T-helper 1 cell treated with Interleukin-12 subunit alpha and Interleukin-12 subunit beta and Interleukin-4 antibody, amounts not matched to agents 30 ng/mL and 1 ng/mL, for 36 hours (primary cell): ENCODE results near the gene GPR160. TPM values are rescaled to one million over a fixed set of nuclear protein-coding genes. Genes with fewer than 3 reads are reported as not detected.

Experiments used
- intact Hi-C: fragments of 100-400 bp; cut with micrococcal nuclease; formaldehyde crosslinking; loops from one replicate; pipeline ENCODE4 v1.15.1; 2024
- total RNA-seq: library from RNA; stranded (reverse); gene quantifications from 2 replicates; pipeline ENCODE4 v1.2.3, GENCODE V29; 2022

GPR160 gene
- total RNA-seq, 1 donor from 2014 or later: 5.1 TPM

DNA sequence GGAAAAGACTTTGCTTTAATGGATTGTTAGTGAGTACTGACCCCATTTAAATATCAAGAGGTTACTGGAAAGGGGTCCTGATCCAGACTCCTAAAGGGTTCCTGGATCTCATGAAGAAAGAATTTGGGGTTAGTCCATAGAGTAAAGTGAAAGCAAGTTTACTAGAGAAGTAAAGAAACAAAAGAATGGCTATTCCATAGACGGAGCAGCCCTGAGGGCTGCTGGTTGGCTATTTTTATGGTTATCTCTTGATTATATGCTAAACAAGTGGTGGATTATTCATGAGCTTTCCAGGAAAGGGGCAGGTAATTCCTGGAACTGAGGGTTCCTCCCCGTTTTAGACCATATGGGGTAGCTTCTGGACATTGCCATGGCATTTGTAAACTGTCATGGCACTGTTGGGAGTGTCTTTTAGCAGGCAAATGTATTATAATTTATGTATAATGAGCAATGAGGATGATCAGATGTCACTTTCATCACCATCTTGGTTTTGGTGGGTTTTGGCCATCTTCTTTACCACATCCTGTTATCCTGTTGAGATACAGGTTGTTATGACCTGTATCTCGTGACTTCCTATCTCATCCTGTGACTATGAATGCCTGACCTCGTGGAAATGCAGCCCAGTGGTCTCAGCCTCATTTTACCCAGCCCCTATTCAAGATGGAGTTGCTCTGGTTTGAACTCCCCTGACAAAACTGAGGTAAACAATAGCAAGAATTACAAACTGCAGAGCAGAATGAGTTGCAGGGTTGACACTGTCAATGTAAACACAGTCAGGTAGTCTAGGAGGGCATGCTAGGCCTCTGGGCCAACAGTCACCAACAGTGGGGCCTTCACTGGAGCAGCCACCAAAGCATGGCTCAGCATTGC lies 10.3 kb upstream of the GPR160 start:
- intact Hi-C loops: no loop called here

DNA sequence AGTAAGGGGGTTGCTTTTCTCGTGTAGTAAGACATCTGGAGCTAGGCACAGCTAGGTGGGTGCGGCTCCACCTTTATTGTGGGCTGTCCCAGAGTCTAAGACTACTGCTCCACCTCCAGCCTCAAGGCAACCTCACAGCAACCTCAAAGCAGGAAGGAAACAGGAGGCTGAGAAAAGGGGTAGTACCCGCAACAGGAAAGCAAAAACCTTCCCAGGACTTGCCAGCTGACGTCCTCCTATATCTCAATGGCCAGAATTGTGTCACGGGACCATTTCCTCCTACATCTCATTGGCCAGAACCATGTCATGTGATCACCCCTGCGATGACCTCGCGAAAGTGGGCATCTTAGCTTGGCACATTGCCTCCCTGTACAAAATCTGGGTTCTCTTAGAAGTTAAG lies 4.3 kb upstream of the GPR160 start:
- intact Hi-C loops: loop anchor here (1.0 to 2.0 kb wide), 3 partner anchors 27 to 324 kb away; partner anchors contain the start of gene SKIL

DNA sequence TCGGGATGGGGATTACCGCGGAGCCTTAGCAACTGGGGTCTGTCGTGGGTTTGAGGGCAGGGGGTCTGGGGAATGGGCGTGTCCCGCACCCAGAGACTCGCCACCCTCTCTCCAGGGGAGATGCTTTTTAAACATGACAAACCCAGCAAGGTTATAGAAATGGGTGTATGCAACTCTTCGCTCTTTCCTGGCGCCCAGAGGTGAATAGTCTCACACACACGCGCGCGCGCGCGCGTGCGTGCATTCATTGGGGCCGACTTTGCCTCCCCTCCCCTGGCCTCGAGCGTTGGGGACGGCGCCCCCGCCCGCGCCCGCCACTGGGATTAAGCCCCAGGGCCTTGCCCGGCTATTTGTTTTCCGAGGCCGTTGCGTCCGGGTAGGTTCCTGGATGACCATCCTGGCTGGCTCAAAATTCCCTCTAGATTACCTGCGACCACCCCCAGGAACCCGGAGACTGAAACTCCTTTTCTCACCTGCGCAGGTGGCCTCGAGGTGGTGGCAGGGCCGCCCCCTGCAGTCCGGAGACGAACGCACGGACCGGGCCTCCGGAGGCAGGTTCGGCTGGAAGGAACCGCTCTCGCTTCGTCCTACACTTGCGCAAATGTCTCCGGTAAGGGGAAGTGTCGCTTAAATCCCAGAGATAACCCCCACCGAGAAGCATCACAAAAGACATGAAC lies 777 bp downstream of the GPR160 start:
- intact Hi-C loops: loop anchor here (1.0 to 5.0 kb wide), 6 partner anchors 59 to 774 kb away; partner anchors contain the start of genes SEC62 and TERC

DNA sequence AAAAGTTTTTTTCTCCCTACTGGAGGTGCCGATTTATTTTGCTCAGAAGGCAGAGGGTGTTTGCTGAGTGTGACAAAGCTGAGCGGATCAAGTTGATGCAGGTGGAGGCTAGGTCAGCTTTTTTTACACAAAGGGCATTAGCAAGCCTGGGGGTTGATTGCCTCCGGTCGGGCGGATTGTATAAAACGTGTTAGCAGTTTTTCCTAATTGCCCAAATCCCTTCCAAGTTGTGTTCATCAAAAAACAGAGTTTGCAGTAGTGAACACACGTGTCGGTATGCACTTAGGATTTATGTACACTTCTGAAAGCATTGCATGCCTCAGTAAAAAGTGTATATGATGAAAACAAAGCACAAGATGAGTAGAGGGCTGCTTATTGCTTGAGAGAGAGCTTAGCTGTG lies 2.6 kb downstream of the GPR160 start:
- intact Hi-C loops: no loop called here

DNA sequence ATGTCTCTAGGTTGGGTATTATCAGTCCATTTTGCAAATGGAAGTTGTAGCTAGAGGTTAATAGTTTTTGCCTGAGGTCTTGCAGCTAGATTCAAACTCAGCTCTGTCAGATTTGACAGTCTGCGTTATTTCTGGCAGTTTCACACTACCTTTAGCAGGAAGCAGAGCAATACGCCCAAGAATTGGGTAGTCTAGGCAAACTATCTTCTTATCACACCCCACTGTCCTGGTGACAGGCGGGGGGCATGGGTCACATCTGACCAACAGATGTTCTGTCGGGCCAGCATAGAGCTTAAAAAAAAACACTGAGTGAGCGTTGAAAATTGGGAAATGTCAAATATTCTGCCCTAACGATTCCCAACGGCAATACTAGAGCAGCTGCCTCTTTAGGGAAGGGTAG lies 5.7 kb downstream of the GPR160 start:
- intact Hi-C loops: no loop called here

DNA sequence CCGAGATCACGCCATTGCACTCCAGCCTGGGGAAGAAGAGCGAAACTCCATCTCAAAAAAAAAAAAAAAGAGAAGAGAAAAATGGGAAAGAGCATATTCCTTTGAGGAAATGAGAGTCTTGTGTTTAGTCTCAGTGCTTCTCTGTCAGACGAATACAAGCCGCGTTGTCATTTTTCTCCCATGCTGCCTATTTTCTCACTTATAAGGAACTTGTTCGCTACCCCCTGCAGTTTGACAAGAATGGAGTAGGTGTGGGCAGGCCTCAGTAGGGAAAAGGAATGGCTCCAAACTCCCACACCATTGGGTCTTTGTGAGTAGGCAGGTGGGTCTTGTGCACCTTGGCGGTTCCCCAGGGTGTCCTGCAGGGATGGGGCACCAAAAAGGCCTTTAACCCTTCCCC lies 6.5 kb downstream of the GPR160 start:
- intact Hi-C loops: loop anchor here (2.0 kb wide), 1 partner anchor 51 kb away; no protein-coding TSS in a partner anchor

DNA sequence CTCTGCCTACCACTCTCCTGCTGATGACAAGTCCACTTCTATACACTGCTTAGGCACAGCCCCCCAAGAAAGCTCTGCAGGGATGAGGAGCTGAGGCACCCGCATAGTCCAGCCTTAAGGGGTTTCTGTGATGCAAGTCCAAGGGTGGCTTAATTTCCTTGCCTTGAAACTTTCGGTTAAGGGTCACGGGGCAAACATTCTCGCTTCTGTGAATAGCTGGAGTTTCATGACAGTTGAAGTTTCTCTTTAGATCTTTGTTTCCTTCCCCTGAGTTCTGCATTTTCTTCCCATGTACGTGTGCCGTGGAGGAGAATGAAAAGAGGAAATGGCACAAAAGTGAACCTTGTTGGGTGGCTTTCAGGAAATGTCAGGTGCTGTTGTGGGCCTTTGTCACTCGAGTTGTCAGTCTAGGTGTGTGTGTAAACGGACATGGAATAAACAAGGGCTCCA lies 7.0 kb downstream of the GPR160 start:
- intact Hi-C loops: loop anchor here (2.0 kb wide), 1 partner anchor 52 kb away; no protein-coding TSS in a partner anchor

DNA sequence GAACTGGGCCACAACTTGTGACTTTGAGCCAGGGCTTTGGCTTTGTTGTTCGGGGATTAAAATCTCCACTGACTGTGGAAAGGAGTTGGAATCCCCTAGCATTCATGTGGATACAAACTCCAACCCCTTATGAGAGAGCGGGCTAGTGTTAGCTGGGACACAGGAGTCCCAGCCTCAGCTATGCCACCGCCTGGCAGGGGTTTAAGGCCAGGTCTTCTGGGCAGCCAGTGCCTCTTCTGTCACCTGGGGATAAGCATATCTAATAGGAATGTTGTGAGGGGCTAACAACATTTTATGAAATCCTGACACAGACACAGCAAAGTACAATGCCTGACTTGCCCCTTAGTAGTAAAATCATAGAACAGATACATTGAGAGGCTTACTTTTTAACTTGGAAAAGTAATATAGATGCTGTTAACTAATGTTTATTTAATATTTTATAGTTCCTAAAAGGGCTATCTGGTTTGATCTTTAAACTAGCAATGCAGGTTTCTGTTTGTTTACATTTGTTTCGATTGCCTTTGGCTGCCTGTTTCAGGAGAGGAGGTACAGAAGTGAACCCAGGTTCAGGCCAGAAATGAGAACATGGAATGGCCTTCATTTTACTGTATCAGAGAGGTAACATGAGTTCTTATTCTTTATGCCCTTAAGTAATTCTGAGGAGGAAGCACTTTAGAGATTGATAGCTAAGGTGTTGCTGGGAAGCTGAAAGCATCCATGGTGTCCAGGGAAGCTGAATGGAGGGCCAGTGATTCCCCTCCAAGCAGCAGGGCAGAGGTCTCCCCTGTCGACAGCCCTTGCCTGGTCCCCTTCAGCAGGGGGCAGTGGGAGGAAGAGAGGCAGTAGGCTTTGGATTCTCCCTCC lies 8.7 kb downstream of the GPR160 start:
- intact Hi-C loops: no loop called here

DNA sequence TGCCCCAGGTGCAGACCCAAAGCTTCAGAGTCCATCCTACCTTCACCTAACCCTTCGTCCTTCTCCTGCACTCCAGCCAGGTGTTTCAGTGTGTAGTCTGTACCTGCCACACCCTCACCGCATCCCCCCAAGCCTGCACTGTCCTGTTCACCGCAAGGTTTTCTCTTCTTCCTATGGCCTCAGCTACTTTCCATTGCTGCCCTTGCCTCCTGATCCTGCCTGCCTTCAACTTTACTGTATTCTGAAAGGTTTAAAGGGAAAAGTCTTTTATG lies 9.3 kb downstream of the GPR160 start:
- intact Hi-C loops: no loop called here

DNA sequence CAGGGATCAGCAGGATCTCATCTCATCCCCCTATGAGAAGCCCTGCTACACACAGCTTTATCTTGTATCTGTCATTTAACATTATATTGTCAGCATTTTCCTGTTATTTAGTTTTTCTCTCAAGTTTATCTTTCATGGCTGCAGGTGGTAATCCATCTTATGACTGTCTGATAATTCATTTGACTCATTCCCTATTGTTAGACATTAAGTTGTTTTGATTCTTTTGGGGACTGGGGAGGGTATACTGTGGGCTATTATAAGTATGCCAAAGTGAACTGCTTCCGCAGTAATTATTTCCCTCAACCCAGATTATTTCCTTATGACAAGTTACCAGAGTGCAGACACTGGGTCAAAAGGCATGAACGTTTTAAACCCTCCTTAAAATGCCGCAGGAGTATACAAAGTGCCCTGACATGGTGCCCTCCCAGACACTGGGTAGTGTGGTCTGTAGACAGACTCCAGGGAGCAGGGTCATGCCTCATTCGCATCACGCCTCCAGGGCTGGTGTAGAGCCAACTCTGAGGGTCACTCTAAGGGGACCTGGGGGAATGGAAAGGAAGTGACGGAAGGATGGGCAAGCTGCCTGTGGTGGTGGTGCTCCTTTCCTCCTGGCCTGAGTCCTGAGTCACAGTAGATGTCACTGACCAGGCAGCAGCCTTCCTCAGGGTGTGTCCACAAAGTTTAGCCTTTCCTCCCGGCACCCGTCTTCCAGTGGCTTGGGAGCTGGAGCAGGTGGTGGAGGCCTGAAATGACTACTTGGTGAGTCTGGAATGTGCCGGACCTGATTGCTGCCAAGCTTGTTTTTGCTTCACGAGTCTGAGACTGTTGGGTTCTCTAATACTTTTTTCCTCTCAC lies 11.6 kb downstream of the GPR160 start:
- intact Hi-C loops: no loop called here

DNA sequence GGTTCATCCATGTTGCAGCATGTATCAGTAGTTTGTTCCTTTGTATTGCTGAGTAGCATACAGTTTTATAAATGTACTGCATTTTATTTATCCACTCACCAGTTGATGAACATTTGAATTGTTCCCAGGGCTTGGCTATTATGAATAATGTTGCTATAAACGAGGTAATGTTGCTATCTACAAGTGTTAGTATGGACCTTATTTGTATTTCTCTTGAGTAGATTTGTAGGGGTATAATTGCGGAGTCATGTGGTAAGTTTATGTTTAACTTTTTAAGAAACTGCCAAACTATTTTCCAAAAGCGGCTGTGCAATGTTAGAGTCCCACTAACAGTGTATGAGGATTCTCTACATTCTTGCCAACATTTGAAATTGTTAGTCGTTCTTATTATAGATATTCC lies 13.0 kb downstream of the GPR160 start:
- intact Hi-C loops: loop anchor here (10.0 kb wide), 1 partner anchor 386 kb away; the partner anchor contains the start of gene MECOM

DNA sequence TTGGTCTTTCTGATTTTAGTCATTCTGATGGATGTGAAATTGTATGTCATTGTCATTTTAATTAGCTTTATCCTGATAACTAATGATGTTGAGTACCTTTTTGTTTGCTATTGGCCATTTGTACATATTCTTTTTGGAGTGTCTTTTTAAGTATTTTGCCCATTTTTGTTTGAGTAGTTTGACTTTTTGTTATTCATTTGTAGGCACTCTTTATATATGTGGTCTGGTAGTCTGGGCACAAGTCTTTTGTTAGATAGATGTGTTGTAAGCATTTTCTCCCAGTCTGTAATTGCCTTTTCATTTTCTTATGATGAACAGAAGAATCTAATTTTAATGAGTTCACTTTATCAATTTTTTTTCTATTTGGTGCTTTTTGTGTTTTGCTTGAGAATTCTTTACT lies 14.6 kb downstream of the GPR160 start:
- intact Hi-C loops: loop anchor here (10.0 kb wide), 1 partner anchor 388 kb away; the partner anchor contains the start of gene MECOM

DNA sequence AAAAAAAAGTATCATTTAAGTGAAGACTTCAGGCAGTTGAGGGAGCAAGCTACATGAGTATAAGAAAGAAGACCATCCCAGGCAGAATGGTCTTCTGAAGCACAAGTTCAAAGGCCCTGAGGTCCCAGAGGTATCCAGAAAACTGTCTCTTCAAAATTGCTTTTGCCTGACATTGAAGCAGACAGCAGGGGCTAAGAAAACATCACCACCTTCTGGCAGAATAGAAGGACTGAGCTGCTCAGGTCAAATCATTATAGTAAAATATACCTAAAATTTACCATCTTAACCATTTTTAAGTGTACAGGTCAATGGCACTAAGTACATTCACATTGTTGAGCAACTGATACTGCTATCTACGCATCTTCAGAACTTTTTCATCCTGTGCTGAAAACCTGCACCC lies 16.4 kb downstream of the GPR160 start:
- intact Hi-C loops: loop anchor here (1.0 to 10.0 kb wide), 4 partner anchors 17 to 389 kb away; partner anchors contain the start of genes GPR160 and MECOM

DNA sequence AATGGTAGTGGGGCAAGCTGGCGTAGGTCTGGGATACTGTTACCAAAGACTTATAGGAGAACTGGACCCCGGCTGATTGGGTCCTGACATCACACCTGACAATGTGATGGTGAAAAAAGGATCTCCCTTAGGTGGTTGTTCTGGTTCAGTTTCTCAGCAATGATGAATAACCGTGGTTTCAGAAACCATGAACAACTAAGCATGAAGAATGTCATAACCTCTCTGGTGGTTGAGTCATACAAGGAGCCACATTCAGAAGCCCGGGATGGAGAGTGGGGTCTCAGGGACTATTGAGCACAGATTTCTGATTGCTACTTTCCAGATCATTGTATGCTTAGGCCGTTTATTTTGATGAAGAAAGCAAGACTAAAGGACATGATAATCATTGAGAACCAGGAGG lies 17.4 kb downstream of the GPR160 start:
- intact Hi-C loops: loop anchor here (10.0 kb wide), 1 partner anchor 390 kb away; the partner anchor contains the start of gene MECOM

DNA sequence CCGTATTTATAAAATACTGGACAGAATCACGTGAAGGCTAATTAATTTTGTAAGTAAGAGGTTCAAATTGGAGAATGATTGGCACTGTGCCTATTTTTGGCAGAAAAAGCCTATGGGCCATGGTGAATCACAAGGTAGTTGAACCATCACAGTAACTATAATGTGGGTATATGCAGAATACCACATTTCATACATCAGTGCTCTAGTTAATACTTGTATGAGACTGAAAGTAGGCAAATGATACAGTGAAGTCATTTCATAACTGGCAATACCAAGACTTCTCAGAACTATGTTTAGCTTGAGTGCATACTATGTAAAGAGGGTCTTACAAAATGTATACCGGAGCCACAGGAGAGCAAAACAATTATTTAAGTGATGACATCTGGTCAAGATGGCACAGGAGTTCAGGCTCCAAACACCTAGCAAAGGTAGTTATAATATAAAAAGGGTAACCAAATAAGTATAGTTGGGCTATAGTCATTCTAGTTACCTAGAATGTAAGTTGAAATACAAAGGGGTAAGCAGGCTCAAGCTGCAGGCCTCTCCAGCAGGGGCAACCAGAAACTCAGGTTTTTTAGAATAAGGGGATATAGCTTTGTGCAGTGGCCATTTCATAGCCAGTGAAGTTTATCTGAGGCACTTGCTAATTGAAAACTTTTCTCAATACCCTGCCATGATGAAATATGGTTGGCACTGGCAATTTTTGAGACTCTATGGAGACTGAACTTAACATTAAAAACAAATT lies 19.1 kb downstream of the GPR160 start:
- intact Hi-C loops: loop anchor here (10.0 kb wide), 1 partner anchor 392 kb away; the partner anchor contains the start of gene MECOM

DNA sequence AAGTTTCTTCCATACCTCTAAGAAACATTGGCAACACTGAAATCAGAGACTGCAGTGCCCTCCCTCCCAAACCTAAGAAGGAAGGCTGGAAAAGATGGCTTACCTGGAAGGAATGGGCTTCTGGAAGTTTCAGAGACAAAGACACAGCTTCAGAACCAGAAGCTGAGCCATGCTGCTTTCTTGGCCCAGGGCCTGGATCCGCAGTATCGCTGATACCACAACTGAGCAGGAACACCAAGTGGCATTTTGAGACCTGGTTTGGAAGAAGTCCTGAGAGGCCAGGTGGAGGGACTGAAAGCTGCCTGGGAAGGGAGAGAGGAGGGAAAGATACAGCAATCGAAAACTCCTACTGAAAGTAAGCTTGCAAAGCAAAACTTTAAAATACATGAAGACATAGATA lies 19.8 kb downstream of the GPR160 start:
- intact Hi-C loops: loop anchor here (10.0 kb wide), 1 partner anchor 393 kb away; the partner anchor contains the start of gene MECOM

DNA sequence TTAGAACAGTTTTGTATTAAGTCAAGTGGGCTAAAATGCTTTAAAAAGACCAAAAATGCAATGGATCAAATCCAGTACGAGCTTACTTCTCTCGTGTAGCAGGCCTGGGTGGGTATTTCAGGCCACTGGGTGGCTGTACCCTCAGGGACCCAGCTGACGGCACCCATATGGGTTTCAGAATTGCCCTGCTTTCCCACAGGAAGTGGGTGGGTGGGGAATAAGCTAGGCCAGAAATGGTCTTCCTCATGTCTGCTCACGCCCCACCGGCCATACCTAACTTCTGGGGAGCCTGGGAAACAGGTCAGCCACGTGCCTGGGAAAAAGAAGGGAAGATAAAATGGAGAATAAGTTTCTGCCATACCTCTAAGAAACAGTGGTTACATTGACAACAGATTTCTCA lies 20.3 kb downstream of the GPR160 start:
- intact Hi-C loops: loop anchor here (10.0 kb wide), 1 partner anchor 393 kb away; the partner anchor contains the start of gene MECOM

DNA sequence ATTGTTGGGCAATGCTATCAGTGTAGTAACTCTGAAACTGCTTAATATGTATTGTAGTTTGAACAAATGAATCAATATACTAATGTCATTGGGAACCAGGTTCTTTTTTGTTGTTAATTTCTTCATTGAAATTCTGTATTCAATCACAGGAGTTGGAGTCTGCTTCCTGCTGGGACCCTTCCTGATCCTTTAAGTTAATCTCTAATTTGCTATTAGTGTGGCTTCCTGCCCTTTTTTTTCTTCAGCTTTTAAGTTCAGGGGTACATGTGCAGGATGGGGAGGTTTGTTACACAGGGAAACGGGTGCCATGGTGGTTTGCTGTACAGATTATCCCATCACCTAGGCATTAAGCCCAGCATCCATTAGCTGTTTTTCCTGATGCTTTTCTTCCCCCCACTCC lies 21.7 kb downstream of the GPR160 start:
- intact Hi-C loops: loop anchor here (10.0 kb wide), 1 partner anchor 395 kb away; the partner anchor contains the start of gene MECOM

DNA sequence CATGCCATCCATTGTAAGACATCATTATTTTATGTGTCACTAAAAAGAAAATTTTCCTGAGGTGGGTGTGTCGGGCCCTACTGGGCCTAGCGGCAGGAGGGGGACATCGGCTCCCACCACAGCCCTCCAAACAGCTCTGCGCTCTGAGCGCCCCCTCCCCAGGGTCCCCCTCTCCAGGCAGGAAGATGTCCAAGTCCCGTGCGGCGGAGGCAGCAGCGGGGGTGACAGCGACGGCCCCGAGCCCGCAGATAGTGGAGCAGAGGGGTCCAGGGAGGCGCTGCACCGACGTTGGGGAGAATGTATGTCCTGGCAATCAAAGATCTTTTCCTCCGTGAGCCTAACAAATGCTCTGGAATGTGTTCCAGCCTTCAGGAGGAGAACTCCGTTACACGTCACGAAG lies 24.3 kb downstream of the GPR160 start:
- intact Hi-C loops: no loop called here
